ENCODE data around the gene AP2B1. TPM values are rescaled to one million over a fixed set of nuclear protein-coding genes. Genes with fewer than 3 reads are reported as not detected.

The AP2B1 gene
- total and polyA plus RNA-seq, 2 donors = 34.7 to 39.1 TPM

DNA sequence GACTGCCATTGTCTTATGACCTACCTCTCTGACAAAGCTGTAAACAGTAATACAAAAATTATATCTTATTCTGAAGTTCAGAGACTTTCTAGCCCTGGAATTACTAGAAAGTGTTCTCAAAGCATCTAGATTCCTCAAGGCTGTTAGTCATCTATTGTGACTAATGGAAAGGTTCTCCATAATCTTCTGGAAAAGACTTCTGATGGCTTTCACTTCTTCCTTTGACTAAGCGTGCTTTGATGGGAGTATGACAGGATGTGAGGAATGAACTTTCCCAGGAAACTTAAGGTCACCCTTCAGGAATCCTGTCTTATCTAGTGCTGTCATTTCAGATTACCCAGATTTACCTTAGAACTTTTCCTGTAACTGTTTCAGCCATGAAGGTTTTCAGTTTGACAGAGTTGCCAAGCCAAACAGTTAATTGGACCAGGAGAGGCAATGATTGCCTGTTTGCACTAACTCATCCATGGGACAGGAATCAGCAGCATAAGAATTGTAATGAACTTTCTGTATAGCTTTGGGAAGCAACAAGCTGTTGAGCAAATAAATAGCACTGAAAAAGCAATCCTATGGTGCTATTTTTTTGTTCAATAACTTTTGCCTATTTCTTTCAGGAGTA lies 43.5 kb downstream of the AP2B1 start:
- Histone ChIP-seq H3K4me1 (ENCODE audit: control insufficient read depth in 2 of 2, insufficient read depth in 2 of 2, low read length in 2 of 2) (no peaks in the 10 kb centered on the region), H3K36me3 (ENCODE audit: control insufficient read depth in 2 of 2, insufficient read depth in 2 of 2, low read length in 1 of 2) (peaks cover 23 to 37% of the 10 kb centered on the region in 2 donors), H3K27ac (ENCODE audit: low read depth in 1 of 2, low read length in 1 of 2) (no peak overlapping the region), H3K9me3 (ENCODE audit: control insufficient read depth in 2 of 2, insufficient read depth in 1 of 2, low read length in 1 of 2) (no peaks in the 10 kb centered on the region), H3K4me3 (ENCODE audit: low read length in 2 of 2) (no peak overlapping the region), H3K27me3 (ENCODE audit: control insufficient read depth in 2 of 2, insufficient read depth in 1 of 2, low read length in 1 of 2) (no peaks in the 10 kb centered on the region)
- 94% methylated on average over 1 of the region's 1 CpG for WGBS
- no peak for DNase-seq (ENCODE audit: low read depth in 6 of 9, low spot score in 9 of 9)

DNA sequence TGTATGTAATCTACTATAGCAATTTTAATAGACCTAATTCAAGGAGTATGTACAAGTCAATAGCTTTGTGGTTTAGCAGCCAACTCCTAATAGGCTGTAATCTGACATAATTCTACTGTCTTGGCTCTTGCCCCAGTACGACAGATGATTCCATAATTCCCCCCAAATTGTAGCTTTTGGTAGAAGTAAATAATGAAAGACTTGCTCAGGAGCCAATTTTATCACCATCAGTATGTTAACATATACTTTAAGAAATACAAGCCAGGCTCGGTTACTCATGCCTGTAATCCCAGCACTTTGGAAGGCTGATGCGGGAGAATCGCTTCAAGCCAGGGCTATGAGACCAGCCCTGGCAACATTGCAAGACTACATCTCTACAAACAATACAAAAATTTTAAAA lies 53.9 kb downstream of the AP2B1 start:
- no peaks in the 10 kb centered on the region for H3K4me1 ChIP-seq (ENCODE audit: control insufficient read depth in 2 of 2, insufficient read depth in 2 of 2, low read length in 2 of 2)
- no peaks in the 10 kb centered on the region for H3K9me3 ChIP-seq (ENCODE audit: control insufficient read depth in 2 of 2, insufficient read depth in 1 of 2, low read length in 1 of 2)
- 95% methylated on average over 4 of the region's 4 CpGs for WGBS
- H3K27me3 ChIP-seq (ENCODE audit: control insufficient read depth in 2 of 2, insufficient read depth in 1 of 2, low read length in 1 of 2) = no peaks in the 10 kb centered on the region
- no peak overlapping the region for H3K4me3 ChIP-seq (ENCODE audit: low read length in 2 of 2)
- H3K27ac ChIP-seq (ENCODE audit: low read depth in 1 of 2, low read length in 1 of 2) = no peak overlapping the region
- peaks cover 32 to 45% of the 10 kb centered on the region in 2 donors for H3K36me3 ChIP-seq (ENCODE audit: control insufficient read depth in 2 of 2, insufficient read depth in 2 of 2, low read length in 1 of 2)
- DNase-seq (ENCODE audit: low read depth in 6 of 9, low spot score in 9 of 9) = no peak

DNA sequence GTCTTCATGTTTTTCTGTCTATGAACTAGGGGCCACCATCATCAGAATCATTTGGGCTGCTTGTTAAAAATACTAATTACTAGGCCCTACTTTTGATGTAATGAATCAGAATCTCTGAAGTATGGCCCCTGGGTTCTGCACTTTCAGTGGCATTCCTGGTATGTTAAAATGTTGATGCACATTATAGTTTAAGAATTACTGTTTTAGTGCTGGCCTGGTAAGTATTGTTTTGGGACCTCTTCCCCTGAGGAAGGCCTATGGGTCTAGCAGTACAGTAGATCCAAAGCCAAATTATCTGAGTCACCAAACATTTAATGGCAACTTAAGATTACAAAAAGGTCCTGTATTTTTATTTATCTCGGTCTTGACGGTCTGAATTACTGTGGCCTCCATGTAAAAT lies 58.8 kb downstream of the AP2B1 start:
- H3K27me3 ChIP-seq (ENCODE audit: control insufficient read depth in 2 of 2, insufficient read depth in 1 of 2, low read length in 1 of 2) = no peaks in the 10 kb centered on the region
- no peaks in the 10 kb centered on the region for H3K9me3 ChIP-seq (ENCODE audit: control insufficient read depth in 2 of 2, insufficient read depth in 1 of 2, low read length in 1 of 2)
- peaks cover 19 to 30% of the 10 kb centered on the region in 2 donors for H3K36me3 ChIP-seq (ENCODE audit: control insufficient read depth in 2 of 2, insufficient read depth in 2 of 2, low read length in 1 of 2)
- no peaks in the 10 kb centered on the region for H3K4me1 ChIP-seq (ENCODE audit: control insufficient read depth in 2 of 2, insufficient read depth in 2 of 2, low read length in 2 of 2)
- no peak overlapping the region for H3K27ac ChIP-seq (ENCODE audit: low read depth in 1 of 2, low read length in 1 of 2)
- DNase-seq (ENCODE audit: low read depth in 6 of 9, low spot score in 9 of 9) = no peak
- H3K4me3 ChIP-seq (ENCODE audit: low read length in 2 of 2) = no peak overlapping the region
- 50% methylated on average over 2 of the region's 2 CpGs for WGBS

DNA sequence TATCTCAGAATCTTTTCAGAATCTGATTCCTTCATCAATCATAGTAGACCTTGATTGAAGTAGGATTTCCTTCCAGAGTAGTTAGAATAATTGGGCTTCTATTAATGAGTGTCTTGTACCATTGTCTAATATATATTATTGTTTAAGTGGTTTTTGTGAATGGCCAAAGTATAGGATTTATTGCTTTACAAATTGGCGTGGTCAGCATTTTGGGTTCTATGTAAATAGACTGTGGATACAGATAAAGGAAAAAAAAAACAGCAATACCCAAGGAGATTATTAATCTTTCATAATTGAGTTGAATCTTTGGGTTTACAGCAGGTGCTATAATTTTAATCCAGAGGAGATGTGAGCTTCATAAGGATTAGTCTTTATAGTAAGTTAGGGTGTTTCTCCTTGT lies 64.3 kb downstream of the AP2B1 start:
- Histone ChIP-seq H3K27ac (ENCODE audit: low read depth in 1 of 2, low read length in 1 of 2) (no peak overlapping the region), H3K36me3 (ENCODE audit: control insufficient read depth in 2 of 2, insufficient read depth in 2 of 2, low read length in 1 of 2) (peaks cover 9 to 18% of the 10 kb centered on the region in 2 donors), H3K27me3 (ENCODE audit: control insufficient read depth in 2 of 2, insufficient read depth in 1 of 2, low read length in 1 of 2) (no peaks in the 10 kb centered on the region), H3K9me3 (ENCODE audit: control insufficient read depth in 2 of 2, insufficient read depth in 1 of 2, low read length in 1 of 2) (no peaks in the 10 kb centered on the region), H3K4me1 (ENCODE audit: control insufficient read depth in 2 of 2, insufficient read depth in 2 of 2, low read length in 2 of 2) (no peaks in the 10 kb centered on the region), H3K4me3 (ENCODE audit: low read length in 2 of 2) (no peak overlapping the region)
- whole genome bisulfite sequencing = 95% methylated on average over 1 of the region's 1 CpG
- DNase-seq (ENCODE audit: low read depth in 6 of 9, low spot score in 9 of 9) = no peak

DNA sequence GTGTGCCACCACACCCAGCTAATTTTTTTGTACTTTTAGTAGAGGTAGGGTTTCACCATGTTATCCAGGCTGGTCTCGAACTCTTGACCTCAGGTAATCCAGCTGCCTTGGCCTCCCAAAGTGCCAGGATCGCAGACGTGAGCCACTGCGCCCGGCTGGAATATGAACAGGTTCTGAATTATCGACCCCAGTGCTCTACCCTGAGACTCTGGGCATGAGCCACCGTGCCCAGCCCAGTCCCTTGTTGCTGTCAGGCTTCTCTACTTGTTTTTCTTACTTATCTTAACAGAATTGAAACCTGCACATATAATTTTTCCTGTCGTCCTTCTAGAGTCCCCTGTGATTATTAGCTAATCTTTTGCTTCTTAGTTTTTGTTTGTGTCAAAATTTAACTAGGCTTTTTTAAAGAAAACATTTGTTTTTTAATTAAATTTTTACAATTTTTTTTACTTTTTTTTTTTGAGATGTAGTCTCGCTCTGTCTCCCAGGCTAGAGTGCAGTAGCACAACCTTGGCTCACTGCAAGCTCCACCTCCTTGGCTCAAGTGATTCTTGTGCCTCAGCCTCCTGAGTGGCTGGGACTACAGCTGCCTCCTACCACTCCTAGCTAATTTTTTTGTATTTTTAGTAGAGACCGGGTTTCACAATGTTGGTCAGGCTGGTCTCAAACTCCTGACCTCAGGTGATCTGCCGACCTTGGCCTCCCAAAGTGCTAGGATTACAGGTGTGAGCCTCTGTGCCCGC lies 66.7 kb downstream of the AP2B1 start:
- no peak overlapping the region for H3K27ac ChIP-seq (ENCODE audit: low read depth in 1 of 2, low read length in 1 of 2)
- H3K4me3 ChIP-seq (ENCODE audit: low read length in 2 of 2) = no peak overlapping the region
- H3K9me3 ChIP-seq (ENCODE audit: control insufficient read depth in 2 of 2, insufficient read depth in 1 of 2, low read length in 1 of 2) = no peaks in the 10 kb centered on the region
- no peaks in the 10 kb centered on the region for H3K4me1 ChIP-seq (ENCODE audit: control insufficient read depth in 2 of 2, insufficient read depth in 2 of 2, low read length in 2 of 2)
- peaks cover 9 to 20% of the 10 kb centered on the region in 2 donors for H3K36me3 ChIP-seq (ENCODE audit: control insufficient read depth in 2 of 2, insufficient read depth in 2 of 2, low read length in 1 of 2)
- no peak for DNase-seq (ENCODE audit: low read depth in 6 of 9, low spot score in 9 of 9)
- H3K27me3 ChIP-seq (ENCODE audit: control insufficient read depth in 2 of 2, insufficient read depth in 1 of 2, low read length in 1 of 2) = no peaks in the 10 kb centered on the region
- WGBS = 98% methylated on average over 12 of the region's 12 CpGs

DNA sequence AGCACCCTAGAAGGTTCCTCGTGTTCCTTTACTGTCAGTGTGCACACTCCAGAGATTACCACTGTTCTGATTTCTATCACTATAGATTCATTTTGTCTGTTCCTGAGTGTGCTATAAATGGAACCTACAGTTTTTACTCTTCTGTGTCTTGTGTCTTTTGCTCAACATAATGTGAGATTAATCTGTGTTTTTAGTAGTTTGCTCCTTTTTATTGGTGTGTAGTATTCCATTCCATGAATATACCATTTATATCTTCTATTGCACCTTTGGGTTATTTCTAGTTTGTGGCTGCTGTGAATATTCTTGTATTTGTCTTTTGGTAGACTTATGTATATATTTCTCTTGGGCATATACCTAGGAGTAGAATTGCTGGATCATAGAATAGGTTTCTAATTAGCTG lies 68.2 kb downstream of the AP2B1 start:
- no peaks in the 10 kb centered on the region for H3K9me3 ChIP-seq (ENCODE audit: control insufficient read depth in 2 of 2, insufficient read depth in 1 of 2, low read length in 1 of 2)
- H3K4me1 ChIP-seq (ENCODE audit: control insufficient read depth in 2 of 2, insufficient read depth in 2 of 2, low read length in 2 of 2) = no peaks in the 10 kb centered on the region
- no peak for DNase-seq (ENCODE audit: low read depth in 6 of 9, low spot score in 9 of 9)
- H3K36me3 ChIP-seq (ENCODE audit: control insufficient read depth in 2 of 2, insufficient read depth in 2 of 2, low read length in 1 of 2) = peaks cover 9 to 24% of the 10 kb centered on the region in 2 donors
- no peak overlapping the region for H3K4me3 ChIP-seq (ENCODE audit: low read length in 2 of 2)
- no peaks in the 10 kb centered on the region for H3K27me3 ChIP-seq (ENCODE audit: control insufficient read depth in 2 of 2, insufficient read depth in 1 of 2, low read length in 1 of 2)
- WGBS = 98% methylated on average over 1 of the region's 1 CpG
- no peak overlapping the region for H3K27ac ChIP-seq (ENCODE audit: low read depth in 1 of 2, low read length in 1 of 2)

DNA sequence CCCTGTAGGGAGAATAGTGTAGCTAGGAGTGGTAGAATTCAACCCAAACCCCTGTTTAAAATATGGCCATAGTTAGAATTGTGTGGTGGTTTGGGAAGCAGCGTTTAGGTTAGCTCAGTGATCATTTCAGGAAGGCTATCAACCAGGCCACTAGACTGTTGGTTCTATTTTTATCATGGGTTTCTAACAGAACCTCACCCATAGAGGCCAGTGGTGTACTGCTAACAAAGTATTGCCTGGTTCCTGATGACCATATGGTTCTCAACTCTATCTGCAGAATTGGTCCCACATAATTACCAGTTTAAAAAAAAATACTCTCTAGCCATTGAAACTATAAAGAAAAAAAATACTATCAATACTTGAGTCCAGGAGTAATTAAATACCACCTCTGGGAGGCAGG lies 73.8 kb downstream of the AP2B1 start:
- Histone ChIP-seq H3K36me3 (ENCODE audit: control insufficient read depth in 2 of 2, insufficient read depth in 2 of 2, low read length in 1 of 2) (peaks cover 3 to 24% of the 10 kb centered on the region in 2 donors), H3K27me3 (ENCODE audit: control insufficient read depth in 2 of 2, insufficient read depth in 1 of 2, low read length in 1 of 2) (no peaks in the 10 kb centered on the region), H3K4me3 (ENCODE audit: low read length in 2 of 2) (no peak overlapping the region), H3K4me1 (ENCODE audit: control insufficient read depth in 2 of 2, insufficient read depth in 2 of 2, low read length in 2 of 2) (no peaks in the 10 kb centered on the region), H3K9me3 (ENCODE audit: control insufficient read depth in 2 of 2, insufficient read depth in 1 of 2, low read length in 1 of 2) (no peaks in the 10 kb centered on the region), H3K27ac (ENCODE audit: low read depth in 1 of 2, low read length in 1 of 2) (no peak overlapping the region)
- 96% methylated on average over 1 of the region's 1 CpG for WGBS
- DNase-seq (ENCODE audit: low read depth in 6 of 9, low spot score in 9 of 9) = no peak

DNA sequence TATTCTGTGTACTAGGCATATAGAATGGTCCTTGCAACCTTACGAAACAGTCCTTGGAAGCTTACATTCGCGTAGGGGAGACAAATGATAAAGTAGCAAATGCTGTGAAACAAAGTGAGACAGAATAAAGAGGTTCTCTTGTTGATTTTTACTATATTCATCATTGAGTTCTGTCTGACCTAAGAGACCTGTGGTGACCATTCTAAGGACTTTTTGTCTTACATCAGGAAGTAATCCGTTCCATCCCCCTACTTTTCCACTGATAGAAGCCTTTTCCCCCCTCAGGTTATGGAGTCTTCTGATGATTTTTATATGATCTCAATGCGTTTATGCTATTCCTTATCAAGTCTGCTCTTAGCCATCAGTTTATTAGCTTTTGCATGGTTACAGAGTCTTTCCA lies 77.6 kb downstream of the AP2B1 start:
- H3K36me3 ChIP-seq (ENCODE audit: control insufficient read depth in 2 of 2, insufficient read depth in 2 of 2, low read length in 1 of 2) = peaks cover 0 to 19% of the 10 kb centered on the region in 2 donors
- no peaks in the 10 kb centered on the region for H3K9me3 ChIP-seq (ENCODE audit: control insufficient read depth in 2 of 2, insufficient read depth in 1 of 2, low read length in 1 of 2)
- no peak overlapping the region for H3K27ac ChIP-seq (ENCODE audit: low read depth in 1 of 2, low read length in 1 of 2)
- no peaks in the 10 kb centered on the region for H3K27me3 ChIP-seq (ENCODE audit: control insufficient read depth in 2 of 2, insufficient read depth in 1 of 2, low read length in 1 of 2)
- no peak overlapping the region for H3K4me3 ChIP-seq (ENCODE audit: low read length in 2 of 2)
- WGBS = 99% methylated on average over 5 of the region's 5 CpGs
- no peak for DNase-seq (ENCODE audit: low read depth in 6 of 9, low spot score in 9 of 9)
- H3K4me1 ChIP-seq (ENCODE audit: control insufficient read depth in 2 of 2, insufficient read depth in 2 of 2, low read length in 2 of 2) = no peaks in the 10 kb centered on the region

DNA sequence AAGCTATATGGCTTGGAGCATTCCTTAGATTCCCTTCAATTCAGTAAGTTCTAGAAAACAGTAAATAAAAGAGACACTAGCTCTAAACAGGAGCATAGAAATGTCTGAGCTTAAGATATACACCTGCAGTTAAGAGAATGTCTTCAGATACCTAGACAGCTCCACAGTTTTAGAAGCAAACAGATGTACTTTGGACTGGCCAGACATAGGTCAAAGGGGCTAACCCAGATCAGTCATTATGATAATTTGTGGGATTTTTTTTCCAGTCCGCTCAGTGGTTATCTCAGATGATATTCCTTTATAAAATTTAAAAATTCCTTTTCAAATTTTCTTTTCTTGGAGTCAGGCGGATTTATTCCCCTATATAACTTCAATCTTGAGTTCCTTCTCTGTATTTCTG lies 78.5 kb downstream of the AP2B1 start:
- Histone ChIP-seq H3K4me3 (ENCODE audit: low read length in 2 of 2) (no peak overlapping the region), H3K4me1 (ENCODE audit: control insufficient read depth in 2 of 2, insufficient read depth in 2 of 2, low read length in 2 of 2) (no peaks in the 10 kb centered on the region), H3K9me3 (ENCODE audit: control insufficient read depth in 2 of 2, insufficient read depth in 1 of 2, low read length in 1 of 2) (no peaks in the 10 kb centered on the region), H3K27ac (ENCODE audit: low read depth in 1 of 2, low read length in 1 of 2) (no peak overlapping the region), H3K36me3 (ENCODE audit: control insufficient read depth in 2 of 2, insufficient read depth in 2 of 2, low read length in 1 of 2) (peaks cover 2 to 18% of the 10 kb centered on the region in 2 donors), H3K27me3 (ENCODE audit: control insufficient read depth in 2 of 2, insufficient read depth in 1 of 2, low read length in 1 of 2) (no peaks in the 10 kb centered on the region)
- WGBS = 98% methylated on average over 2 of the region's 2 CpGs
- DNase-seq (ENCODE audit: low read depth in 6 of 9, low spot score in 9 of 9) = no peak

Data from thymus (tissue), 11 donors.